Fibroblast of skin of left quadriceps (primary cell): Measurements from ENCODE around the gene PODXL2.
"Not testable (repeated sequence)": the region's sequence is repeated elsewhere in the genome, so short reads cannot be mapped to it uniquely, and the experiment has no call there.

ENCODE experiments used
- DNase-seq, 2 experiments: peaks; one replicate each; pipeline ENCODE4 v3.0.0-alpha.2; 2013; ENCODE audit warnings: low read depth in 2 of 2

Gene PODXL2

GRCh38 chr3:127675651-127676391 lies 46.8 kb downstream of the PODXL2 start:
- DNase-seq: no peak

GRCh38 chr3:127676456-127676855 lies 47.5 kb downstream of the PODXL2 start:
- no peak for DNase-seq

GRCh38 chr3:127676921-127677351 lies 48.0 kb downstream of the PODXL2 start:
- no peak for DNase-seq

GRCh38 chr3:127677541-127678314 lies 48.7 kb downstream of the PODXL2 start:
- DNase-seq: no peak

- no peak for DNase-seq
Observed at GRCh38 chr3:127678315-127678599, 49.3 kb downstream of the PODXL2 start.

GRCh38 chr3:127678611-127679533 lies 49.9 kb downstream of the PODXL2 start:
- no peak for DNase-seq

- no peak for DNase-seq
Observed at GRCh38 chr3:127679534-127680145, 50.7 kb downstream of the PODXL2 start.

GRCh38 chr3:127680146-127680661 lies 51.2 kb downstream of the PODXL2 start:
- no peak for DNase-seq

GRCh38 chr3:127680798-127681221 lies 51.8 kb downstream of the PODXL2 start:
- no peak for DNase-seq

GRCh38 chr3:127682175-127682554 lies 53.2 kb downstream of the PODXL2 start:
- not testable (repeated sequence) for DNase-seq

GRCh38 chr3:127682561-127682960 lies 53.6 kb downstream of the PODXL2 start:
- no peak for DNase-seq

GRCh38 chr3:127684871-127685707 lies 56.1 kb downstream of the PODXL2 start:
- DNase-seq: no peak

GRCh38 chr3:127685708-127686511 lies 56.9 kb downstream of the PODXL2 start:
- DNase-seq: no peak

- DNase-seq: no peak
Observed at GRCh38 chr3:127686512-127686894, 57.5 kb downstream of the PODXL2 start.

- DNase-seq: no peak
Observed at GRCh38 chr3:127687228-127687737, 58.3 kb downstream of the PODXL2 start.

GRCh38 chr3:127688022-127688415 lies 59.0 kb downstream of the PODXL2 start:
- DNase-seq: no peak

GRCh38 chr3:127688416-127689265 lies 59.7 kb downstream of the PODXL2 start:
- DNase-seq: no peak

- no peak for DNase-seq
Observed at GRCh38 chr3:127689266-127689860, 60.4 kb downstream of the PODXL2 start.
